Uterus (tissue), 4 donors: ENCODE measurements around the gene RAET1E. TPM values are rescaled to one million over a fixed set of nuclear protein-coding genes. Genes with fewer than 3 reads are reported as not detected.
A peak's percentile ranks its signal among the peaks of the same experiment; 100 is the strongest.

Experiments used
- DNase-seq, 2 donors: peaks; one replicate each; pipeline ENCODE4 v3.0.0-alpha.2; 2019 to 2020
- H3K27ac ChIP-seq, 2 donors: fragments of 200-600 bp; sonication (generic); 1 replicate in 1 of 2; 2 replicates in 1 of 2; pipeline ENCODE4 v1.5.1; 2016 to 2018
- H3K27me3 ChIP-seq, 2 donors: fragments of 200-600 bp; sonication (generic); one replicate each; pipeline ENCODE4 v1.5.1; 2018 to 2019; ENCODE audit warnings: control low read depth in 1 of 2
- H3K36me3 ChIP-seq, 2 donors: fragments of 200-600 bp; sonication (generic); one replicate each; pipeline ENCODE4 v1.5.1; 2019; ENCODE audit warnings: control low read depth in 1 of 2
- H3K4me1 ChIP-seq, 2 donors: fragments of 200-600 bp; sonication (generic); one replicate each; pipeline ENCODE4 v1.5.1; 2018 to 2019; ENCODE audit warnings: control low read depth in 1 of 2
- H3K4me3 ChIP-seq, 2 donors: fragments of 200-600 bp; sonication (generic); 1 replicate in 1 of 2; 2 replicates in 1 of 2; pipeline ENCODE4 v1.5.1; 2018 to 2019; ENCODE audit warnings: mild to moderate bottlenecking in 1 of 2
- H3K9me3 ChIP-seq, 2 donors: fragments of 200-600 bp; sonication (generic); one replicate each; pipeline ENCODE4 v1.5.1; 2019; ENCODE audit warnings: control low read depth in 1 of 2
- POLR2A ChIP-seq, 2 donors: fragments of 450-650 bp; IDR thresholded peaks; one replicate each; pipeline ENCODE4 v1.6.1; 2016; ENCODE audit warnings: antibody characterized with exemption in 2 of 2, mild to moderate bottlenecking in 1 of 2, moderate library complexity in 1 of 2
- intact Hi-C: fragments of 100-400 bp; cut with DNase I; formaldehyde crosslinking; loops from one replicate; pipeline ENCODE4 v1.15.1; 2023; ENCODE audit warnings: low total_unique reads
- total RNA-seq, 4 donors: library from RNA; depleted of rRNA in 3 of 4; stranded (reverse); fragments of >200 nt in 3 of 4; gene quantifications; one replicate each; pipeline versions ENCODE4 v1.1.0 to v1.2.4, GENCODE V29; 2014 to 2023
- TF ChIP-seq, protein P1 (sequence below), 4 experiments: fragments of 200-600 bp in 2 of 4; fragments of 450-650 bp in 2 of 4; sonication (generic) in 2 of 4; IDR thresholded peaks; one replicate each; pipeline ENCODE4 v1.5.1; 2016 to 2019; ENCODE audit warnings: antibody characterized with exemption in 4 of 4, mild to moderate bottlenecking in 2 of 4, moderate library complexity in 1 of 4
- donor health status: DM: yes; HTN: yes; CAD: no.

RAET1E gene
- total RNA-seq, 4 donors from 2014 or later = 0.55 TPM; not detected in 3

- Histone ChIP-seq H3K27me3 (peaks cover 25 to 64% of the 10 kb centered on the region in 2 donors), H3K9me3 (no peaks in the 10 kb centered on the region), H3K4me3 (no peak overlapping the region), H3K27ac (no peak overlapping the region), H3K4me1 (peaks cover 0 to 11% of the 10 kb centered on the region in 2 donors), H3K36me3 (no peaks in the 10 kb centered on the region)
- intact Hi-C loops = loop anchor here (10.0 kb wide), 1 partner anchor 78 kb away; no protein-coding TSS in a partner anchor
- no peak for DNase-seq
- TF ChIP-seq, protein P1, sequence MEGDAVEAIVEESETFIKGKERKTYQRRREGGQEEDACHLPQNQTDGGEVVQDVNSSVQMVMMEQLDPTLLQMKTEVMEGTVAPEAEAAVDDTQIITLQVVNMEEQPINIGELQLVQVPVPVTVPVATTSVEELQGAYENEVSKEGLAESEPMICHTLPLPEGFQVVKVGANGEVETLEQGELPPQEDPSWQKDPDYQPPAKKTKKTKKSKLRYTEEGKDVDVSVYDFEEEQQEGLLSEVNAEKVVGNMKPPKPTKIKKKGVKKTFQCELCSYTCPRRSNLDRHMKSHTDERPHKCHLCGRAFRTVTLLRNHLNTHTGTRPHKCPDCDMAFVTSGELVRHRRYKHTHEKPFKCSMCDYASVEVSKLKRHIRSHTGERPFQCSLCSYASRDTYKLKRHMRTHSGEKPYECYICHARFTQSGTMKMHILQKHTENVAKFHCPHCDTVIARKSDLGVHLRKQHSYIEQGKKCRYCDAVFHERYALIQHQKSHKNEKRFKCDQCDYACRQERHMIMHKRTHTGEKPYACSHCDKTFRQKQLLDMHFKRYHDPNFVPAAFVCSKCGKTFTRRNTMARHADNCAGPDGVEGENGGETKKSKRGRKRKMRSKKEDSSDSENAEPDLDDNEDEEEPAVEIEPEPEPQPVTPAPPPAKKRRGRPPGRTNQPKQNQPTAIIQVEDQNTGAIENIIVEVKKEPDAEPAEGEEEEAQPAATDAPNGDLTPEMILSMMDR (IDR thresholded peaks at IDR 0.05) = no peak
- TF ChIP-seq POLR2A (IDR thresholded peaks at IDR 0.05) = no peak
Observed at GRCh38 chr6:149936743-149937142, 38.8 kb upstream of the RAET1E start.

GRCh38 chr6:149935668-149936067 lies 37.8 kb upstream of the RAET1E start:
- Histone ChIP-seq H3K9me3 (no peaks in the 10 kb centered on the region), H3K27me3 (peaks cover 19 to 55% of the 10 kb centered on the region in 2 donors), H3K4me3 (no peak overlapping the region), H3K36me3 (no peaks in the 10 kb centered on the region), H3K27ac (no peak overlapping the region), H3K4me1 (peaks cover 0 to 11% of the 10 kb centered on the region in 2 donors)
- DNase-seq = no peak
- intact Hi-C loops = loop anchor here (10.0 kb wide), 1 partner anchor 79 kb away; no protein-coding TSS in a partner anchor
- no peak for TF ChIP-seq POLR2A (IDR thresholded peaks at IDR 0.05)
- TF ChIP-seq, protein P1 (IDR thresholded peaks at IDR 0.05) = no peak

- no peaks in the 10 kb centered on the region for H3K9me3 ChIP-seq
- no peak overlapping the region for H3K4me3 ChIP-seq
- H3K36me3 ChIP-seq = no peaks in the 10 kb centered on the region
- TF ChIP-seq POLR2A (IDR thresholded peaks at IDR 0.05) = no peak
- TF ChIP-seq, protein P1 (IDR thresholded peaks at IDR 0.05) = no peak
- DNase-seq = no peak
- H3K27ac ChIP-seq = no peak overlapping the region
- H3K4me1 ChIP-seq = peaks cover 0 to 11% of the 10 kb centered on the region in 2 donors
- intact Hi-C loops = loop anchor here (10.0 kb wide), 1 partner anchor 80 kb away; no protein-coding TSS in a partner anchor
- peaks cover 14 to 55% of the 10 kb centered on the region in 2 donors for H3K27me3 ChIP-seq
Observed at GRCh38 chr6:149935246-149935645, 37.3 kb upstream of the RAET1E start.

DNA sequence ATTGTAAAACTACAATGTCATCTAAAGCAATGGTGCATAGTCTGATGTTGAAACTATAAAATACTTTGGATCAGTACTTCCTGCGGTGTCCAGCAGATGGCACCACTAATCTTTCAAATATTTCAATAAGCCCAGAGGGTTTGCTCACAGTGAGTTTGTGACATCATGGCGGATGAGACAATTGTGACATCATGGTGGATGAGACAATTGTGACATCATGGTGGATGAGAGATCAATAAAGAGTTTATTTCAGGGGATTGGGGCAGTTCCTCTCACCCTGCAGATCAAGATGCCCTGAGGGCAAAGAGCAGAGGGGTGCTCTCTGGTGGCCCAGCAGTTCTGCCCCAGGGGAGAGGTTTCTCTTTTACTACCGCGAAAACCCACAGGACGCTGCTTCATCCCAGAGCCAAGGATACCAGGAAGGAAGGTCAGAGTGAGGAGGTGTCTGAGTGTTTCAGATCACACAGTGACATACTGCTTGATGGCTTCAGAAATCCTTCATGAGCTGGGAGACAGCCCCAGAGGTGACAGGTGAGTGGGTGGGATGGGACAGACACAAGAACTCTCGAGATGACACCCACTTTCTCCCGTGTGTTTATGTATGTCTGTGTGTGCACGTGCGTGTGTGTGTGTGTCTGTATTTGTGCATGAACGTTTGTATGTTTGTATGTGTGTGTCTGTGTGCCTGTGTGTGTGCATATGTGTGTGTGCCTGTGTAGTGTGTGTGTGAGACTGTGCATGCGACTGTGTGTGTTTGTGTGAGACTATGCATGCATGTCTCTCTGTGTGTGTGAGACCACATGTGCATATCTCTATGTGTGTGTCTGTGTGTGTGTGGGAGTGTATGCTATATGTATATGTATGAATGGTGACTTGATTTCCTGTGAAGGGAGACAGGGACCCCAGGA lies 36.6 kb upstream of the RAET1E start:
- no peaks in the 10 kb centered on the region for H3K9me3 ChIP-seq
- no peaks in the 10 kb centered on the region for H3K36me3 ChIP-seq
- H3K27ac ChIP-seq = no peak overlapping the region
- peaks cover 0 to 11% of the 10 kb centered on the region in 2 donors for H3K4me1 ChIP-seq
- H3K27me3 ChIP-seq = peaks cover 8 to 49% of the 10 kb centered on the region in 2 donors
- intact Hi-C loops = loop anchor here (10.0 kb wide), 1 partner anchor 80 kb away; no protein-coding TSS in a partner anchor
- TF ChIP-seq POLR2A (IDR thresholded peaks at IDR 0.05) = no peak
- TF ChIP-seq, protein P1 (IDR thresholded peaks at IDR 0.05) = peak; percentile 74 to 86 (median 76)
- H3K4me3 ChIP-seq = no peak overlapping the region
- DNase-seq = peak; percentile 47 to 61

GRCh38 chr6:149933461-149933860 lies 35.5 kb upstream of the RAET1E start:
- H3K36me3 ChIP-seq = no peaks in the 10 kb centered on the region
- no peak overlapping the region for H3K27ac ChIP-seq
- H3K9me3 ChIP-seq = no peaks in the 10 kb centered on the region
- H3K4me3 ChIP-seq = no peak overlapping the region
- DNase-seq = no peak
- peaks cover 4 to 38% of the 10 kb centered on the region in 2 donors for H3K27me3 ChIP-seq
- intact Hi-C loops = loop anchor here (10.0 kb wide), 1 partner anchor 81 kb away; no protein-coding TSS in a partner anchor
- H3K4me1 ChIP-seq = peaks cover 0 to 3% of the 10 kb centered on the region in 2 donors
- TF ChIP-seq, protein P1 (IDR thresholded peaks at IDR 0.05) = no peak
- TF ChIP-seq POLR2A (IDR thresholded peaks at IDR 0.05) = no peak
